PFSK-1 (cell line): ENCODE results near the gene FBN1.

Source experiments
- FOXP2 ChIP-seq: optimal IDR thresholded peaks from 2 replicates; pipeline ENCODE3; 2011; ENCODE audit warnings: borderline replicate concordance, control low read depth, inconsistent platforms; ENCODE audit not compliant: insufficient read depth; ENCODE audit errors: extremely low read length, extremely low read depth
- POLR2AphosphoS5 ChIP-seq: IDR thresholded peaks from 2 replicates; pipeline ENCODE4 v1.6.1; 2012; ENCODE audit warnings: low read depth, mild to moderate bottlenecking, control low read depth, low read length, moderate library complexity
- REST ChIP-seq, 2 experiments: IDR thresholded peaks; 2 replicates each; pipeline versions ENCODE4 v1.6.1 to v1.8.0; 2011 to 2012; ENCODE audit warnings: low read depth in 2 of 2, low read length in 2 of 2, control low read depth in 1 of 2, inconsistent platforms in 1 of 2, mild to moderate bottlenecking in 1 of 2, moderate library complexity in 1 of 2; ENCODE audit not compliant: insufficient read depth in 1 of 2
- SIN3A ChIP-seq: IDR thresholded peaks from 2 replicates; pipeline ENCODE4 v1.6.1; 2012; ENCODE audit warnings: mild to moderate bottlenecking, low read length, moderate library complexity, borderline replicate concordance; ENCODE audit not compliant: insufficient read depth
- TAF1 ChIP-seq: IDR thresholded peaks from 2 replicates; pipeline ENCODE4 v1.6.1; 2012; ENCODE audit warnings: low read length, control low read depth, borderline replicate concordance; ENCODE audit not compliant: insufficient read depth

GRCh38 chr15:48622237-48622636 is 23.3 kb downstream of the FBN1 start:
- no peak for TF ChIP-seq POLR2AphosphoS5
- TF ChIP-seq SIN3A = no peak
- no peak for TF ChIP-seq TAF1
- no peak for TF ChIP-seq REST (IDR thresholded peaks at IDR 0.05; ENCODE audit: insufficient read depth in 1 of 2, low read depth in 2 of 2, low read length in 2 of 2)
- TF ChIP-seq FOXP2 = no peak
